Adipose tissue (tissue), 3 donors: ENCODE data around the gene BSN. TPM values are rescaled to one million over a fixed set of nuclear protein-coding genes. Genes with fewer than 3 reads are reported as not detected.
"Not testable (repeated sequence)": the region's sequence is repeated elsewhere in the genome, so short reads cannot be mapped to it uniquely, and the experiment has no call there.

Experiments used
- H3K27ac ChIP-seq: one replicate; pipeline ENCODE4 v1.5.1; 2013; ENCODE audit warnings: low read depth, low read length
- WGBS, 3 donors: extraction: QIAGEN DNeasy Blood & Tissue Kit; methylation state at CpG; one replicate each; pipeline ENCODE4 v1.1.7; 2013; 5-methylcytosine and 5-hydroxymethylcytosine counted together
- polyA plus RNA-seq, 3 donors: library from polyadenylated mRNA; stranded (reverse); fragments of 200-250 nt; gene quantifications; one replicate each; pipeline ENCODE4 v1.2.3, GENCODE V29; 2013
- donor health status: healthy with polysubstance abuse.
- donor health status: Bipolar disorder and iron deficiency.
- donor health status: healthy.

BSN gene
- polyA plus RNA-seq, 3 donors = 0.06 to 0.49 (median 0.11) TPM

DNA sequence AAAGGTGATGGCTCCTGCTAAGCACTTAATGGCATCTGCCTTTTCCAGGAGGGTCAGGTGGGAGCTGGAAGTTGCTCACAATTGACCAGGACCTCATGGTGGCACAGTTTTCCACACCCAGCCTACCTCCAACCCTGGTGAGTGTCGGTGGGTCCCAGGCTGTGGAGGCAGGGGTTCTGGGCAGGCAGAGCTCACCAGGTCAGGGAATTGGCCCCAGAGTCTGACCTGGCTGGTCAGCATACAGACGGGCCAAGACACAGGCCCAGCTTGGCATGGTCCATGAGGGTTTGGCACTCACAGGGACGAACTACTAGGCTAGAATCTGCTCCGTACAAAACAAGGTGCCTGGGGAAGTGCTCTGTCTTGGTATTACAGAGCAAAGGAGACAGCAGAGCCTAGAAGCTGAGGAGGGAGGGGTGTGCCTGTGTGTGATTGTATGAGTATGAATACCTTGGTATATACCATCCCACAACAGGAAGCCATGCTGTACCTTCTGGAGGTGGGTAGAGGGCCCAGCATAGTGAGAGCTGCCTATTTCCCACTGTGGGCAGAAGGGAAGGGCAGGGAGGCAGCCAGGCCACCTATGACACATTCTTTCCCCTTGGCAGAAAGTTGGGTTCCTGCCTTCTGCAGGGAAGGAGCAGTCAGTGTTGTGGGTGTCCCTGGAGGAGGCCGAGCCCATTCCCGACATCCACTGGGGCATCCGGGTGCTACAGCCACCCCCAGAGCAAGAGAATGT is 126.4 kb downstream of the BSN start:
- H3K27ac ChIP-seq = no peak overlapping the region
- WGBS, 3 donors = 82 to 88% (median 86%) methylated on average over 7 of the region's 7 CpGs

DNA sequence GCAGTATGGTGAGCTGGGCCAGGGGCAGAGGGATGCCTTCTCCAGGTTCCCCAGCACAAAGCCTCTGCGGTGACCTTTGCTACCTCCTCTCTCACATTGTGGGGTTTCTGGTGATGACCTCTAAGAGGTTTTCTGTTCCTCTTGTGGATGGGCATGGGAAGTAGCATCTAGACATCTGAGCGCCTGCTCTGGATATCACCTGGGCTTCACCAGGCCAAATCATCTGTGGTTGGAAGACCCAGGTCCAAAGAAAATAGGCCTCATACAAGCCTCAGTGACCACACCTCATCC is 126.9 kb downstream of the BSN start:
- H3K27ac ChIP-seq = no peak overlapping the region
- 89 to 98% (median 95%) methylated on average over 2 of the region's 2 CpGs for WGBS, 3 donors

DNA sequence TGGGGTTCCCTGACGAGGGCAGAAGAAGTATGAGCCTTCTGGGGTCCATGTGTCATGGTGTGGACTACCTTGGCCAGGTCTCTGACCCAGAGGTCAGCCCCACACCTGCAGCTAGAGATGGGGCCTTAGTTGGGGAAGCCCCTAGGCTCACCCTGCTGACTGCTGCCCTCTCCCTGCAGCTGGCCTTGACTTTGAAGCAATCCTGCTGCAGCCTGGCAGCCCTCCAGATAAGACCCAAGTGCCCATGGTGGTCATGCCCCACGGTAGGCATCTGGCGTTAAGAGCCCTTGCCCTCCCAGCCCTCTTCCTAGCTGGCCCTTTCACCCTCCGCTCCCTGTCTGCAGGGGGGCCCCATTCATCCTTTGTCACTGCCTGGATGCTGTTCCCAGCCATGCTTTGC is 127.3 kb downstream of the BSN start:
- 82 to 88% (median 87%) methylated on average over 4 of the region's 4 CpGs for WGBS, 3 donors

DNA sequence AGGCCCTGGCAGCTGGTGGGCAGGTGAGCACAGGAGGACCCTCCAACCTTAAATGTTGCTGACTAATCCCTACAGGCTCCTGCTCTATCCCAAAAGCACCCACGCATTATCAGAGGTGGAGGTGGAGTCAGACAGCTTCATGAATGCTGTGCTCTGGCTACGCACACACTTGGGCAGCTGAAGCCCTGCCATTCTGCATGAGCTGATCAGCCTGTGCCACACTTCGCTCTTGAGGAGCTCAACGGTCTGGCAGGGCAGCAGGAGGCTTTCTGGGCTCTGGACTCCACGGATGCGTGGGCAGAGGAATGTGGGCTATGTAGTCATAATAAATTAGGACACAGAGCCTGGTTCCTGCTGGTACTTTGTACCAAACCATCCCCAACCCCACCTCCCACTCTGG is 128.9 kb downstream of the BSN start:
- H3K27ac ChIP-seq = no peak overlapping the region
- 83 to 96% (median 85%) methylated on average over 6 of the region's 6 CpGs for WGBS, 3 donors

More for the DNA sequence above, 127.3 kb downstream of the BSN start:
- H3K27ac ChIP-seq = no peak overlapping the region

DNA sequence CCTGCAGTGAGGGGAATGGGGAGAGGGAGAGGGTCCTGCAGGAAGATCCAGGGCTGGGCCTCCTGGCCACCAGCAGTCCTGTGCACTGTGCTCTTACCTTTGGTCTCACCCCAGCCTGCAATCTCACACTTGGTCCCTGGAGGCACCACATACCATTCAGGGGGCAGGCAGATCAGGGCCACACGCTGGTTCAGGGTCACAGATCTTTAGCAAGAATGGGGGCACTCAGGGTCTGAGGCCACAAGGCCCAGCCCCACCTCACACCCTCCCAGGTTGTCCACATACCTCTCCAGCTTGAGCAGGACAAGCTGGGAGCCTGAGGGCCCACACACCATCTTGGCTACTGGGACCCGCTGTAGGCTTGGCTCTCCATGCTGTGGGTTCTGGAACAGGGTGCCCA is 130.2 kb downstream of the BSN start:
- WGBS, 3 donors = 84 to 96% (median 91%) methylated on average over 2 of the region's 2 CpGs
- not testable (repeated sequence) for H3K27ac ChIP-seq

DNA sequence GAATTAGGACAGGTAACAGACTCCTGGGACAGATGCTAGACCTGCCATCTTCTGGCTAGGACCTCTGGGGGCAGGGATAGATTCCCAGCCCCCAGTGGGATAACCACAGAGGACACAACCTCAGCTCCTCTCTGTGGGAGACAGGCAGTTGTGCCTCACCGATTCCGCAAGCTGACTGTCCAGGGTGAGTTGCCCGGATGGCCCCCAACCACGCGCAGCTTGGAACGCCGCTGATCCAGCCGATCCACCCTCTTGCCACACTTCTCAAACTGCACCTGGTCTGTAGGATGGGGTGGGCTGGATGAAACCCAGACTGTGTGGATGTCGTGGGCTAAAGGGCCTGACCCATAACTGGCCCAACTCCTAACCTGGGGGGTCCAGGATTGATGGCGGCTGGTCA is 130.8 kb downstream of the BSN start:
- H3K27ac ChIP-seq = not testable (repeated sequence)
- WGBS, 3 donors = 92 to 95% (median 93%) methylated on average over 10 of the region's 10 CpGs

DNA sequence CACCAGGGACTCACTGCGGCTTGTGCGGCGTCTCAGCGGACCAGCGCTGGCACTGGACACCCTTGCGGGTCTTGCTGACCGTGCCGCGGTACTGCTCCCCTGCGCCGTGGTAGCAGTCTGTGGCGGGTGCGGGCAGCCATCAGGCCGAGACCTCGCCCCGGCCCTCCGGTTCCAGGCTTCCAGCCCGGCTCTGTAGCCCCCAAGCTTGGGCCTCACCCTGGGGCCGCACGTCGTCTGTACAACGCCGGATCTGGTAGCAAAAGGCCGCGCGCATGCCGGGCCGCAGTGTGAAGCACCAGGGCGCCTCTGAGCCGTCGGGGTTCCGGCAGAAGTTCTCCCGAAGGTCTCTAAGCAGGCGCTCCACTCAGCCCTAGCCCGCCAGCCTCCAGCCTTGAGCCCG is 131.6 kb downstream of the BSN start:
- WGBS, 3 donors = 14 to 22% (median 16%) methylated on average over 27 to 32 of the region's 36 CpGs

DNA sequence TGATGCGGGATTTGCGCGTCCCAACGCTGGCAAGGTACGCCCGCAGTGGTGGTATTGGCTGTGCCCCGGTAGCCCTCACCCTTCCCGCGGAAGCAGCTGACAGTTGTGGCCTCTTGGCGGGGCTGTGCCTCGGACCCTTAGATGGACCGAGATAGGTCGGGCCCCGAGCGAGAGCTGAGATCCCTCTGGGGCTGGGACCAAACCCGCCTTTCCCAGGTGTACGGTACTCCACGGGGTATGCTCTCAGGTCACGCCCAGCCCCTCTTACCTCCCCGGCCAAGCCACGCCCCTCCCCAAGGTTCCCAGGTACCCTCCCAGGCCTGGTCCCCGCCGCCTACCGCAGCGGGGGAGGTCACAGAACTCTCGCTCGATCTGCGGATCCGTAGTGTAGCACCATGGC is 132.1 kb downstream of the BSN start:
- not testable (repeated sequence) for H3K27ac ChIP-seq
- WGBS, 3 donors = 1 to 4% (median 3%) methylated on average over 20 to 25 of the region's 29 CpGs

More for the DNA sequence above, 131.6 kb downstream of the BSN start:
- not testable (repeated sequence) for H3K27ac ChIP-seq

DNA sequence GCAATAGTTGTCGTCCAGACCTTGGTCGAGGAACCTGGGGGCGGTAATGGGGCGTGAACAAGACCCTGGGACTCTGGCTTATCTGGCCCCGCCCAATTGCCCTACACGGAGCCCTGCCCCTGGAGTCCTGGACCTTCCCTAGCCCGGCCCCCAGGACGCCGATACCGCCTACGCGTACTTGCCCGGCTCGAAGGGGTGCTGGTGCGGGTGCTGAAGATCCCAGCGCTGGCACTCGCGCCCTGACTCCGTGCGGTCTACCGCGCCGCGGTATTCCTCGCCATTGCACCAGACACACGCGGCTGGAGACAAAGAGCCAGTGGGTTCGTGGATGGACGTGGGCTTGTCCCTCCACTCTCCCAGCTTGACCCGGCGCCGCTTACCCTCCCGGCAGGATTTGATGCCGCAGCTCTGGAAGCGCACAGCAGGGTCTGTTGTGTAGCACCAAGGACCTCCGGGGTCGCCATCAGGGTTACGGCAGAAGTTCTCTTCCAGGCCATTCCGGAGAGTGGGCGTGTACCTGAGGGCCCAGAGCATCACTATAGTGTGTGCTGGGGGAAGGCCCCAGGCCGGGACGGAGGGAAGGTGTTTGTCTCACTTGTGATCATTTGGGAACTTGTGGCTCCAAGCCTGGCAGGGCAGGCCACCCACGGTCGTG is 132.6 kb downstream of the BSN start:
- H3K27ac ChIP-seq = not testable (repeated sequence)
- WGBS, 3 donors = 12 to 18% (median 16%) methylated on average over 43 to 44 of the region's 44 CpGs

DNA sequence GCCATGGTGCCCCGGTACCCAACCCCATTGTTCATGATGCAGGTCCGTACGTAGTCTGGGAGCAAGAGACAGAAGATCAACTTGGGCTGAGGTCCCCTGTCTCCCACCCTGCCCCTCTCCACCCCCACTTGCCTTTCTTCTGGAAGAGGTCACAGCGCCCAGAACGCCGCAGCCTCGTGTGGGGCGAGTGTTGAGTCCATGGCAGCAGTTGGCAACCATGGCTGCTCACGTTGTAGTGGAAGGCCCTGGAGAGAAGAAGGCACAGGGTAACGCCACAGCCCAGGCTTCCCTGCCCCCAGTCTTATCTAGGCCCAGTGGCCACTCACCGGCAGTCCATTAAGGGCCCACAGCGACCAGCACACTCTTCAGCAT is 133.1 kb downstream of the BSN start:
- WGBS, 3 donors = 91 to 94% (median 93%) methylated on average over 12 of the region's 12 CpGs
- not testable (repeated sequence) for H3K27ac ChIP-seq

DNA sequence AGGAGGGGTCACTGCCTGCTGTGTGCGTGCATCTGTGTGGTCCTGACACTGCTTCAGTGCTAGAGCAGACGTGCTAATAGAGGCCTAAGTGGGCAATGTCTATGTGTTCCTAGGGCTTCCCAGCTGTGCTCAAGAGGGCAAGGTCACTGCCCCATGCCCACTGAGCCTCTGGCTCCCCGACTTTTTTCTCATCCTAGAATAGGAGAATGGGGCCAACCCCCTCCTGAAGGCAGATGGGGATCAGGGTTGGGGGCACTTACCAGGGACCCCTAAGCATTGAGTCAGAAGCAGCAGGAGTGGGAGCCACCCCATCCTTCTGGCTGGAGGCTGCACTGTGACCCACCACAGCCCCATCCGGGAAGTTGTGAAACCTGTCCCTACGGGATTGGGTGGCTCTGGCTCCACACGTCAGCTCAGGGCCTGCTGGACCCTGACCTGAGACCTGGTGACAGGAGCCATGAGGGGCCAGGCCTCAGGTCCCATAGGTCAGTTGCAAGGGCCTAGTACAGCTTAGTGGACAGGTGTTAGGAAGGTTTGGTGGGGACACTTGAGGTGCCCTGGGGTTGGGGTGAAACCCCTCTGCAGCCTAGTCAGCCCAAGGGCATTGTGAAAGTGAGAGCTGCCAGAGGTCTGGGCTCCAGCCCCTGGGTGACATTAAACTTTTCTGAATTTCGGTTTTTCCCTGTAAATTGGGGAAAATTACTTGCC is 134.2 kb downstream of the BSN start:
- 58 to 63% (median 59%) methylated on average over 5 to 7 of the region's 7 CpGs for WGBS, 3 donors
- not testable (repeated sequence) for H3K27ac ChIP-seq

DNA sequence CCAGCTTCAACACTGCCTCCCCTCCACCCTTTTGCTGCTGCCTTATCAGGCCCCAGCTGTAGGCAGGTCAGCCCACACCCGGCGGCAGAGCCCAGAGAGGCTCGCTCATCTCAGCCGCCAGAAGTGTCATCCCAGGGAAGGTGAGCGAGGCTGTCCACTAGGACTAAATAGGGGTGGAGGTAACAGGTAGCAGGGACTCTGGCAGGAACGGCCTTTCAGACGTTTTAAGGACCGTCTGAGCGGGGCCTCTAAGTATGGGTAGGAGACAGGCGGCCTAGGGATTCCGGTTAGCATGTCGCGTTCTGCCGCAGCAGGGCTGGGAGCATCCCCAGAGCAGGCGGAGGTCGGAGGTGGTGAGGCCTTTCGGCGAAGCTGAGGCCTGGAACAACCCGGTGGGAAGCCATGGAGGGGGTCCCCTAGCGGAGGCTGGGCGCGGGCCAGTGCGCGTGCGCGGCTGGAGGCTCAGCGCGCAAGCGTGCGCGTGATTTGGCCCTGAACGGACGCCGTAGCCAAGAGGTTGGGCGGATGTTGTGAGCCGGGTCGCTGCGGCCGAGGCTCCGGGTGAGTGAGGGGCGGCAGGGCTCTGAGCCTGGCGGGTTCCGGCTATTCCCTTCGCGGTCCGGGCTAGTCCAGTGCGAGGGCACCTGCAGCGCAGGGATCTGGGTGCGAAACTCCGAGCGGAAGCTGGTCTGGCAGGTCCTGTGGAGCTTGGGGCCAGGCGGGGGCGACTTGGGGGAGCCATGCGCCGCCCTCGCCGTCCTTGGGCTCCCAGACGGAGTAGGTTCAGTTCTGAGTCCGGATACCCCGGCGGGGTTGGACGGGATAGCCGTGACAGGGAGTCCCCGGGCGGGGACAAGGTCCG is 135.0 kb downstream of the BSN start, which contains the start of the genes MST1 and RNF123:
TSS of gene MST1 (minus strand) at position 429 of the 862 bp plus-strand sequence. CDS start 783 bp downstream, outside the sequence.
TSS of gene RNF123 (plus strand) at position 512 of the 862 bp plus-strand sequence. CDS start 1,609 bp downstream, outside the sequence.
- H3K27ac ChIP-seq = no peak within 1 kb of the TSS
- WGBS, 3 donors = 1 to 3% (median 2%) methylated on average over 60 to 66 of the region's 66 CpGs

DNA sequence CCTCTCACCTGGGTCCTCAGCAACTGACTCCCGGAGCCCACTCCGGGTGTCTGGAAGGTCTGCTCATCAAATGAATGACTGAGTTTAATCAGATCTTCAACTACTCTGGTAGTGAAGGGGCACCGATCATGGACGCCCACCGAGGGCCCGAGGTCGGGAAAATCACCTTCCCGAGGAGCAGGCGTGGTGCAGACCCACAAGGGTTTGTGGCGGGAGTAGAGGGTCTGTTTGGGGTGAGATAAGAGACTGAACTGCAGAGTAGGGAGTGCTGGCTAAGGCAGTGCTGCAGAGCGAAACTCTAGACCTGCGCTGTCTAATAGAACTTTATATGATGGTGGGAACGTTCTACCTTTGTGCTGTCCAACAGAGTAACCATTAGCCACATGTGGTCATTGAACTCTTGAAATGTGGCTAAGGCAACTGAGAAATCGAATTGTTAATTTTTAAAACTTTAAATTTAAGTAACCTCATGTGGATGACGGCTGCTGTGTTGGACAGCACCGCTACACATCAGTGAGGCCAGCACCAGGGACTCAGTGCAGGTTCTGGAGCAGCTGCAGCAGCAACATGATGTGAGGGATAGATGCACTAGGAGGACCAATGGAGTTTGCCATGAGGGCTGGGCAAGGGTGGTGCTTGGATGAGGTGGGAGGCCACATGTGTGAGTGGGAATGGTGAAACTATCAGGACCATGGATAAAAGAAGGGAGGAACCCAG is 135.8 kb downstream of the BSN start:
- not testable (repeated sequence) for H3K27ac ChIP-seq
- 6 to 8% (median 8%) methylated on average over 16 of the region's 16 CpGs for WGBS, 3 donors

DNA sequence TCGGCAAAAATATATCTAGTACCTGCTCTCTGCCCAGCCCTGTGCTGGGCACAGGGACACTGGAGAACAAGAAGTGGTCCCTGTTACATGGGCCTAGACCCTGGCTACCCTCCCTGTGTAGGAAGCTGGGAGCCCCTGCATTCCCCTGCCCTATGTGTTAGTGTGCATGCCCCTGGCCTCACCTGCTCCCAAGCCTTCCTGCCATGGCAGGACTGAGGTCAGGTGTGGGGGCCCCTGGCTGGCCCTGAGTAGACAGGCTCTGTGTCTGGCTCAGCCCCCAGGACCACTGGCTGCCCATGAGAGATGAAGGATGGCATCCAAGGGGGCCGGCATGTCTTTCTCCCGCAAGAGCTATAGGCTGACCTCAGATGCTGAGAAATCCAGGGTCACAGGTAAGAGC is 136.6 kb downstream of the BSN start:
- WGBS, 3 donors = 72 to 96% (median 86%) methylated on average over 3 of the region's 3 CpGs

DNA sequence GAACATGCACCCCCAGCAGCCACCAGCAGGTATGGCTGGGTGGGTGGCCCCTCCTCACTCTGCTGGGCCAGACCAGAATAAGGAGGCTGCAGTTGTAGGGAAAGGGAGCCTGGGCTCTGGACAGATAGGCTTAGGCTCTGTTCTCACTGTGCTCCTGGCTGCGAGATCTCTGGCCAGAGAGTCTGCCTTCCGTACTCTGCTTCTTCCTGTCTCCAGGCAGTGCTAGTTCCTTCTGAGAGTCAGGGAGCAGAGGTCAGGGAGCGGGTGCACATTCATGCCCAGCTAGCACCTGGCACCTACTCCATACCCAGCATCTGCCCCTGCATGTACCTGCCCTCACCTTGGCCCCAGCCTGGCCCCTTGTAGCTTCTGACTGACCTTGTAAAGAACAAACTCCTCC is 137.2 kb downstream of the BSN start:
- not testable (repeated sequence) for H3K27ac ChIP-seq
- 71 to 88% (median 86%) methylated on average over 3 of the region's 3 CpGs for WGBS, 3 donors

More for the DNA sequence above, 136.6 kb downstream of the BSN start:
- H3K27ac ChIP-seq = not testable (repeated sequence)

DNA sequence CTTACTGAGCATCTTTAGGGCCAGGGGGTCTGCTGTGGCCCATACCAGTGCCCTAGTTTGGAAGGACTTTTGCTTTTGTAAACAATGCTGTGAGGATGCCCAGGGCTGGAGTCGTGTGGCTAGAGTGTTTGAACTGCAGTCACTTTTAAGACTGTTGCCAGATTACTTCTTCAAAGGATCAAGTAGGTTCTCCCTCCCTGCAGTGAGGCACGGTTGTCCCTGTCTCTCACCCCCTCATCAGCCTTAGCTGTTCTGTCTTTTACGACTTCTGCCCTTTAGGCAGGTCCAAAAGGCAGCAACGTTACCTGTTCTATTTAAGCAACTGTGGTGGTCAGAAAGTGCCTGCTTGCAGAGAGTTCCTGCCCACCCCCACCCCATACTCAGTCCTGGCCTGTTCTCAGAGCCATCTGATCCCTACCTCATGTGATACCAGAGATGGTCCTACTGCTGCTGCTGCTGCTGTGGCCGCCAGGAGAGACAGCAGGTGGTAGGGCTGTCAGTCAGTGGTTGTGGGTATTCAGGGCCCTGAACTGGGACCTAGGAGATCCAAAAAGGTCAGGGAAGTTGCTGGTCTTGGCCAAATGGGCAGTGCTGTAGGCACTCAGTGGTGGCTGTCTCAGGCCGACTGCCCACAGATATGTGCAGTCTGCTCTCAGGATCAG is 140.3 kb downstream of the BSN start:
- WGBS, 3 donors = 70 to 77% (median 71%) methylated on average over 6 of the region's 6 CpGs
- H3K27ac ChIP-seq = not testable (repeated sequence)

DNA sequence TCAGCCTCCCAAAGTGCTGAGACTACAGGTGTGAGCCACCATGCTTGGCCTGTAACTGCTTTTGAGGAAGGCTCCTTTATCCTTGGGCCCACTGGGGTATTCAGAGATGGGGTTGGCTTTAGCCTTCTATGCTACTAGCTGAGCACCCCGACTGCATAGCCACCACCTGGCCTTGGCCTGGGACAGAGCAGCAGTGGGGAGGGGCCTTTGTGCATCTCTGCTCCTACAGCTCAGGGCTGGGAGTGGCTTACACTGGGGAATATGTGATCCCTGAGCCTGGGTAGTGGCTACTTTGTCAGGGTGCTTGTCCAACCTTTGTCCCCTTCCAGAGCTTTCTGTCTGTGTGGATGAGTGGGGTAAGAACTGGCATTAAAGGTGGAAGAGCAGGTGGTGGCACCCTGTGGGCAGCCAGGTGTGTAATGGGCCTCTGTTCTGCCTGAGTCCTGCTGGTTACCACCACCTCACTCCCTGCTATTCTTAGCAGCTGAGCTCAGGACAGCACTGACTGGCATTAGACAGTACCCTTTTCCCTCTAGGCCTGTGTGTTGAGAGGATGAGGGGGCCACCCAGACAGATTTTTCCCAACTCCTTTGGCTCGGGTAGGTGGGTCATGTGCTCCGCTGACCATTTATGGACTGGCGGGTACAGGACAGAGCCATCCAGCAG is 141.2 kb downstream of the BSN start:
- H3K27ac ChIP-seq = not testable (repeated sequence)
- 86 to 98% (median 88%) methylated on average over 3 to 4 of the region's 4 CpGs for WGBS, 3 donors
